OCI-LY7 (cell line): ENCODE measurements around the gene CCR8. TPM values are rescaled to one million over a fixed set of nuclear protein-coding genes. Genes with fewer than 3 reads are reported as not detected.

Experiments
- BruUV-seq: library from RNA; stranded (reverse); fragments of 400-500 nt; replicated peaks from 2 replicates; lab custom pipeline; 2021; lab: Mats Ljungman, UMichigan
- CTCF ChIA-PET: fragments of 300-600 bp; sonication (Branson Sonifier 250); formaldehyde crosslinking; loops from one replicate; lab custom pipeline; 2022; ENCODE audit warnings: antibody characterized with exemption; ENCODE audit not compliant: unreplicated experiment; lab: Charles Lee
- POLR2A ChIA-PET: fragments of 300-600 bp; sonication (Branson Sonifier 250); formaldehyde crosslinking; loops from one replicate; lab custom pipeline; 2022; ENCODE audit warnings: antibody characterized with exemption; lab: Charles Lee
- DNase-seq: peaks from one replicate; pipeline ENCODE4 v3.0.0-alpha.2; 2015; ENCODE audit warnings: low spot score
- H2AFZ ChIP-seq: fragments of 200-600 bp; sonication (generic), shearing (Covaris generic); 2 replicates; pipeline ENCODE4 v1.6.1; 2014; ENCODE audit warnings: mild to moderate bottlenecking, antibody characterized with exemption, low read length, moderate library complexity
- H3K27ac ChIP-seq: fragments of 200-600 bp; sonication (generic); 2 replicates; pipeline ENCODE4 v1.5.1; 2014; ENCODE audit warnings: mixed run types, low read depth, mild to moderate bottlenecking, moderate library complexity, low read length, inconsistent platforms; ENCODE audit not compliant: poor library complexity, severe bottlenecking
- H3K36me3 ChIP-seq: fragments of 200-600 bp; sonication (generic); 2 replicates; pipeline ENCODE4 v1.6.1; 2014; ENCODE audit warnings: mild to moderate bottlenecking, antibody characterized with exemption, low read length, moderate library complexity, mixed read lengths; ENCODE audit not compliant: insufficient read depth
- H3K4me1 ChIP-seq: fragments of 200-600 bp; sonication (generic); 2 replicates; pipeline ENCODE4 v1.5.1; 2014; ENCODE audit warnings: mild to moderate bottlenecking, low read length; ENCODE audit not compliant: insufficient read depth, poor library complexity, severe bottlenecking
- H3K4me2 ChIP-seq: fragments of 200-600 bp; sonication (generic); 2 replicates; pipeline ENCODE4 v1.6.1; 2014; ENCODE audit warnings: mild to moderate bottlenecking, low read length
- H3K4me3 ChIP-seq: fragments of 200-600 bp; sonication (generic); 2 replicates; pipeline ENCODE4 v1.5.1; 2014; ENCODE audit warnings: mild to moderate bottlenecking, low read depth, low read length; ENCODE audit not compliant: poor library complexity, severe bottlenecking
- H3K79me2 ChIP-seq: fragments of 200-600 bp; sonication (generic); 2 replicates; pipeline ENCODE4 v1.6.1; 2016; ENCODE audit warnings: low read depth, mild to moderate bottlenecking, low read length, moderate library complexity, mixed read lengths; ENCODE audit not compliant: insufficient read depth
- H3K9me2 ChIP-seq: fragments of 200-600 bp; sonication (generic); 2 replicates; pipeline ENCODE4 v1.6.1; 2016; ENCODE audit warnings: mild to moderate bottlenecking, low read length, mixed read lengths; ENCODE audit not compliant: insufficient read depth
- H3K9me3 ChIP-seq: fragments of 200-600 bp; sonication (generic); 2 replicates; pipeline ENCODE4 v1.6.1; 2014; ENCODE audit warnings: mild to moderate bottlenecking, mixed run types, low read length, mixed read lengths
- H4K20me1 ChIP-seq: fragments of 200-600 bp; sonication (generic); 2 replicates; pipeline ENCODE4 v1.6.1; 2014; ENCODE audit warnings: mild to moderate bottlenecking, antibody characterized with exemption, low read length, moderate library complexity, mixed read lengths; ENCODE audit not compliant: insufficient read depth
- EZH2phosphoT487 ChIP-seq: fragments of 200-600 bp; sonication (generic); IDR thresholded peaks from 2 replicates; pipeline ENCODE4 v1.6.1; 2018; ENCODE audit warnings: low read depth, borderline replicate concordance, mild to moderate bottlenecking, mixed run types, antibody characterized with exemption, low read length, moderate library complexity, mixed read lengths
- intact Hi-C: fragments of 100-400 bp; cut with micrococcal nuclease; formaldehyde crosslinking; loops from one replicate; pipeline ENCODE4 v1.10.0; 2022; ENCODE audit not compliant: unreplicated experiment
- total RNA-seq, 2 experiments: library from RNA; depleted of rRNA in 1 of 2; stranded (reverse); fragments of >200 nt in 1 of 2; shearing (Covaris generic) in 1 of 2; gene quantifications; 2 replicates each; pipeline ENCODE4 v1.2.3, GENCODE V29; 2014 to 2022
- TF ChIP-seq, protein P1 (sequence below): fragments of 200-600 bp; sonication (generic); conservative IDR thresholded peaks from 2 replicates; pipeline ENCODE4 v1.5.1; 2014; ENCODE audit warnings: mild to moderate bottlenecking, antibody characterized with exemption, low read length, moderate library complexity, mixed read lengths

The CCR8 gene
- total RNA-seq, 2 experiments from 2014 or later, result not detected

- H3K79me2 ChIP-seq, result peaks cover 29% of the 10 kb centered on the region
- no peaks in the 10 kb centered on the region for H3K9me3 ChIP-seq
- no peak for DNase-seq
- H2AFZ ChIP-seq, result no peak overlapping the region
- no peak overlapping the region for H3K4me2 ChIP-seq
- CTCF ChIA-PET, result no interaction called here
- no TSS peak for BruUV-seq
- POLR2A ChIA-PET, result no interaction called here
- peaks cover 14% of the 10 kb centered on the region for H4K20me1 ChIP-seq
- TF ChIP-seq, protein P1, sequence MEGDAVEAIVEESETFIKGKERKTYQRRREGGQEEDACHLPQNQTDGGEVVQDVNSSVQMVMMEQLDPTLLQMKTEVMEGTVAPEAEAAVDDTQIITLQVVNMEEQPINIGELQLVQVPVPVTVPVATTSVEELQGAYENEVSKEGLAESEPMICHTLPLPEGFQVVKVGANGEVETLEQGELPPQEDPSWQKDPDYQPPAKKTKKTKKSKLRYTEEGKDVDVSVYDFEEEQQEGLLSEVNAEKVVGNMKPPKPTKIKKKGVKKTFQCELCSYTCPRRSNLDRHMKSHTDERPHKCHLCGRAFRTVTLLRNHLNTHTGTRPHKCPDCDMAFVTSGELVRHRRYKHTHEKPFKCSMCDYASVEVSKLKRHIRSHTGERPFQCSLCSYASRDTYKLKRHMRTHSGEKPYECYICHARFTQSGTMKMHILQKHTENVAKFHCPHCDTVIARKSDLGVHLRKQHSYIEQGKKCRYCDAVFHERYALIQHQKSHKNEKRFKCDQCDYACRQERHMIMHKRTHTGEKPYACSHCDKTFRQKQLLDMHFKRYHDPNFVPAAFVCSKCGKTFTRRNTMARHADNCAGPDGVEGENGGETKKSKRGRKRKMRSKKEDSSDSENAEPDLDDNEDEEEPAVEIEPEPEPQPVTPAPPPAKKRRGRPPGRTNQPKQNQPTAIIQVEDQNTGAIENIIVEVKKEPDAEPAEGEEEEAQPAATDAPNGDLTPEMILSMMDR, result no peak
- no peak for TF ChIP-seq EZH2phosphoT487
- peaks cover 40% of the 10 kb centered on the region for H3K4me1 ChIP-seq
- intact Hi-C loops, result loop anchor here (10.0 kb wide), 1 partner anchor 327 kb away; the partner anchor contains the start of genes SCN11A and WDR48
- no peaks in the 10 kb centered on the region for H3K9me2 ChIP-seq
- H3K27ac ChIP-seq, result no peak overlapping the region
- peaks cover 15% of the 10 kb centered on the region for H3K36me3 ChIP-seq
- no peak overlapping the region for H3K4me3 ChIP-seq
Measured at GRCh38 chr3:39381432-39381831, 51.9 kb downstream of the CCR8 start.

Other genes starting within 250 kb of the CCR8 start
- 44.8 and 59.9 TPM in 2 replicates for gene GORASP1, start 222.1 kb upstream of the CCR8 start, total RNA-seq (2014; rRNA removed; shearing (Covaris generic))
- gene GORASP1, start 222.1 kb upstream of the CCR8 start, total RNA-seq (2022), result 51.5 and 57.9 TPM in 2 replicates
- gene TTC21A, start 222.0 kb upstream of the CCR8 start, total RNA-seq (2014; rRNA removed; shearing (Covaris generic)), result 10.5 and 12.8 TPM in 2 replicates
- 27.1 and 32.3 TPM in 2 replicates for gene TTC21A, start 222.0 kb upstream of the CCR8 start, total RNA-seq (2022)
- 9.5 and 10.5 TPM in 2 replicates for gene CSRNP1, start 176.1 kb upstream of the CCR8 start, total RNA-seq (2014; rRNA removed; shearing (Covaris generic))
- gene CSRNP1, start 176.1 kb upstream of the CCR8 start, total RNA-seq (2022), result 9.4 and 9.7 TPM in 2 replicates
- gene XIRP1, start 137.1 kb upstream of the CCR8 start, total RNA-seq (2014; rRNA removed; shearing (Covaris generic)), result not detected in 2 replicates
- not detected in 2 replicates for gene XIRP1, start 137.1 kb upstream of the CCR8 start, total RNA-seq (2022)
- not detected in 2 replicates for gene CX3CR1, start 49.7 kb upstream of the CCR8 start, total RNA-seq (2014; rRNA removed; shearing (Covaris generic))
- gene CX3CR1, start 49.7 kb upstream of the CCR8 start, total RNA-seq (2022), result 0.13 TPM in 1 of 2 replicates, not detected in the other
- 22.8 and 32.6 TPM in 2 replicates for gene SLC25A38, start 53.7 kb downstream of the CCR8 start, total RNA-seq (2014; rRNA removed; shearing (Covaris generic))
- gene SLC25A38, start 53.7 kb downstream of the CCR8 start, total RNA-seq (2022), result 35.4 and 35.5 TPM in 2 replicates
- 2,776 and 2,813 TPM in 2 replicates for gene RPSA, start 77.0 kb downstream of the CCR8 start, total RNA-seq (2014; rRNA removed; shearing (Covaris generic))
- 1,952 and 2,115 TPM in 2 replicates for gene RPSA, start 77.0 kb downstream of the CCR8 start, total RNA-seq (2022)
- not detected in 2 replicates for gene MOBP, start 138.0 kb downstream of the CCR8 start, total RNA-seq (2014; rRNA removed; shearing (Covaris generic))
- not detected in 2 replicates for gene MOBP, start 138.0 kb downstream of the CCR8 start, total RNA-seq (2022)